GM18499 (cell line): ENCODE results near the gene HSF5.
A peak's percentile ranks its signal among the peaks of the same experiment; 100 is the strongest.

ENCODE experiments used
- ATAC-seq: cut with Tn5 transposase; IDR thresholded peaks from one replicate; pipeline ENCODE4 v1.9.1; 2021; ENCODE audit warnings: moderate number of reproducible peaks; ENCODE audit not compliant: insufficient read depth, unreplicated experiment

HSF5 gene, protein sequence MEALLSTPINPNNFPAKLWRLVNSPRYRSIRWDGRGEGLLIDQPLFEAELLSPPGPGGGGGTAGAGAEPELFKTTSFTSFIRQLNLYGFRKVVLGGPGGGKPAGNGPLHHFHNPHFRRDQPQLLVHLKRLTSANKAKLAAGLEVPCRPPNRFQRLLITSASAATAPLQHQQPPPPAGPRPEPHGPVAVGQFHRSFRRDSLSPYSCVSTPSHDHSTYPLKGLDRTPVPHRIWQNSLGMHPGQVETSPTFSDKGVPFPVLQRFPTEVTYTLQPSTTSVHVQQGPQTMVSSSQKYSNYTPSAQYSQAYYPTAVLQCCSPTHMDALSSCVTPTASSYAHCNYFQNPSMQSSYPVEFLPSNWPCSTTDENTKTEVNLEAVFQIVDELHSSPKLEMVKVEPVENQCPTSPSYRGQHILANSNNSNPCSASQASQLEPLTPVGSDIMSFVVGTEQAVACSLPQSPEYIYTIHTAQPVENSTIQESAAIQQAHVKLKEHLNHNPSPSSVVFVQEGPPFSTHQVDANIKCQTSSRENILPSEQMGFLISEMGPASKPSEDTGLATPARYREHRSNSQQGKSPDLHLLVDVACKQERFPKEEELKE

GRCh38 chr17:58487589-58488427 lies at the start of gene HSF5:
Gene HSF5 (minus strand): TSS chr17:58488408. CDS start chr17:58488274, 134 bp downstream.
- no peak for ATAC-seq

DNA sequence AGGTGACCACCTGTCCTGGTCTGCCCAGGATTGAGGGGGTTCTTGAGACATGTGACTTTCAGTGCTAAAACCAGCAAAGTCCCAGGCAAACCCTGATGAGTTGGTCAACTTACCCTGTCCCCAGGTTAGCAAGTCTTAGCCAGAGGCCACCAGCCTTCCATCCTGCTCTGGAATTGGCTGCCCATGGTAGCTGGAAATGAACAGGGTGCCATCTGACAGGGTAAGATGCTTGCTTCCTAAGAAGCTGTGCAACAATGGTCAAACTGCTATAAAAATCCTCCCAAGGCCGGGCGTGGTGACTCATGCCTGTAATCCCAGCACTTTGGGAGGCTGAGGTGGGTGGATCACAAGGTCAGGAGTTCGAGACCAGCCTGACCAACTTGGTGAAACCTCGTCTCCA lies 49.1 kb upstream of the HSF5 start:
- ATAC-seq: no peak

- ATAC-seq: no peak
Measured at GRCh38 chr17:58536542-58536941, 48.3 kb upstream of the HSF5 start.

- no peak for ATAC-seq
Measured at GRCh38 chr17:58535431-58535830, 47.2 kb upstream of the HSF5 start.

DNA sequence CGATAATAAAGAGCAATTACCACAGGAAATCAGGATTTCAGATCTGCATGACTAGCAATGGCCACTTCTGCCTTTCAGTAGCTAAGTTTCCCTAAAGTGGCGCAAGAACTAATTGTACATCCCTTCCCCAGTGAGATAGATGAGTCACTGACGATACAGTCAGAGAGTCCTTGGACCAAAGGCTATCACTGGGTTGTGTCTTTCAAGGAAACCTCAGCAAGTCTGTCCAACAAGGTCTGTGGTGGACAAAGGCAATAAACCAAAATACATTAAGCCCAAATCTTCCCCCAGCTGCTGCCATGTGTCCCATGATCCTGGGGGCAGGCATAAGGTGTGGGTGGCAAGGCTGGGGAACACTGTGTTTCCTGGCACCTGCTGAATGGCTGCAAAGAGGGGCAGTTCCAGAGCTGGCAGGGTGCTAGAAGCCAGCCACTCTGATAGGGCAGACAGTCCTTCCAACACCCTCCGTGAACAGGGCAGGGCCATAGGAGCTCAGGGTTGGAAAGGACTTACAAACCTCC lies 46.8 kb upstream of the HSF5 start:
- ATAC-seq: no peak

DNA sequence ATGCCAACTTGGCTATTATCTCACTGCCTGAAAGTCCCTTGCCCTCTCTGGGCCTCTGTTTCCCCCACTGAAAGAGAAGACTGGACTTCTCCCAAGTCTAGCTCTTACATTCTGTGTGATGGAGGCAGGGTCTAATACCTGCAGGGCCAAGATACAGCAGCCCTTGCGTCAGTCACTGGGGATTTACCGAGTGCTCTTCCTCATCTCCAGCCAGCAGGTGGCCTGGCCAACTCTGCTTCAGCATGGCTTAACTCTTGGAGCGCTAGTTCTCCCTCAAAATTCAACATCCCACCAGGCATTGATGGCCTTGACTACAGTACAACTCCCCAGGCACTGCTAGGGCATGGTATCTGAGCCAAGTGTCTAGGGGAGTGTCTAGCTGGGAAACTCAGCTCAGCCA lies 46.1 kb upstream of the HSF5 start:
- no peak for ATAC-seq

DNA sequence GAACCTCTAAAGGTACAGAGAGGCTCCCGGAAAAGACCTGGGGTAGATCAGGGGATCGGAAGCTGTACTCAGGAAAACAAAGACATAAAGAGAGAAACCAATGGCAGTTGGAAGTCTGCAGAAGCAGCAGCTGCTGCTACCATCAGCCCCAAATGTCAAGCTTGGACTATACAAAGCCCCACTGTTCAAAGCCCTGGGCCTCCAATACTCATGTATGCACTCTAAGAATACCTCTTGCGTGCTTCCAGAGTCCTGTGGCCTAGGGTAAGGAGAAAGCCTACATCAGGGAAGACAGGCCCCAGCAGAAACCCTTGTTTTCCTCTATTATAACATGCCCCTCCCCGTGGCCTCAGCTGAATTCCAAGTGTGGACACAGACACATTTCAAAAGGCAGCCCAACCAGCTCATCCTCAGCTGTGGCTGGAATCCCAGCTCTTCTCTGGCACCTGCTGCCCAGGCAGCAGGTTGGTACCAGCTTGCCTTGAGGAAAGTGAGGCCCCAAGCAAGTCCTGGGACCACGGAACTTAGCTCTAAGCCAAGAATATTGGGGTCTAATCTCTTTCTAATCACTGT lies 45.5 kb upstream of the HSF5 start:
- no peak for ATAC-seq

GRCh38 chr17:58532555-58532951 lies 44.3 kb upstream of the HSF5 start:
- no peak for ATAC-seq

DNA sequence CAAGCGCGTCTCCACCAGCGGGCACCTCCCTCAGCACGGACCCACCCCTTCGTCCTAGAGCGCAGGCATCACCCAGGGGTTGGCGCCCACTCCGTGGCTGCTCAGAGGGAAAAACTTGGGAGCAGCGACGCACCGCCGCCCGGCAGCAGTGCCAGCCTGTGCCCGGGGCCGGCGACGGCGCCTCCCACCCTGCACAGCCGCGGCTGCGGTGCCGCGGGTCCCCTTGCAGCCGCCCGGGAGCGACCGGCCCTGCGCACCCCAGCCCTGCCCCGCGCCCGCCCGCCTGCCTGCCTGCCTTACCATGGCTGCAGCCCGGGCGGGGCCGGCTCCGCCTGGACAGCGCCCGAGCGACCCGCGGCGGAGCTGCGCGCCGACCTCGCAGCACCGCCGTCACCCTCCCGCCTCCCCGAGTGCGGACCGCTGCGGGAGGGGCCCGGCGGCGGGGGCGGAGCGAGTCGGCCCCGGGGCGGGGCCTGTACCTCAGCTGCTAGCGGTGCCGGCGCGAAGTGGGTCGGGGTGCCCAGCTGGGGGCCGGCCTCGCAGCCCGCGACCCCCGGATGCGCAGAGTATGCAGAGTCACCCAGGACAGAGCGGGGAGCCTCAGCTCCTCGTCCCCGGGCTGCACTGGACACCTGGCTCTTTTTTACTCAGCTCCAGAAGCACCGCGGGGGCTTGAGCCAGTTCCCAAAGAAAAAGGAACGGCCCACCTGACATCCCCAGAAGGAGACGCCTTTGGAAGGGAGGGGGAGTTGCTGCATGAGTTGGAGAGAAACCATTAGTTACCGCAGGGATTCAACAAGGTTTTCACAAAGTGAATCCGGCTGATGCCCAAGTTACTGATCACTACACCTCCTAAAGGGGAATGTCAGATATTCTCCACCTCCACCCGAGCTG lies 43.7 kb upstream of the HSF5 start:
- no peak for ATAC-seq

- no peak for ATAC-seq
Measured at GRCh38 chr17:58531122-58531521, 42.9 kb upstream of the HSF5 start.

- no peak for ATAC-seq
Measured at GRCh38 chr17:58530655-58531054, 42.4 kb upstream of the HSF5 start.

DNA sequence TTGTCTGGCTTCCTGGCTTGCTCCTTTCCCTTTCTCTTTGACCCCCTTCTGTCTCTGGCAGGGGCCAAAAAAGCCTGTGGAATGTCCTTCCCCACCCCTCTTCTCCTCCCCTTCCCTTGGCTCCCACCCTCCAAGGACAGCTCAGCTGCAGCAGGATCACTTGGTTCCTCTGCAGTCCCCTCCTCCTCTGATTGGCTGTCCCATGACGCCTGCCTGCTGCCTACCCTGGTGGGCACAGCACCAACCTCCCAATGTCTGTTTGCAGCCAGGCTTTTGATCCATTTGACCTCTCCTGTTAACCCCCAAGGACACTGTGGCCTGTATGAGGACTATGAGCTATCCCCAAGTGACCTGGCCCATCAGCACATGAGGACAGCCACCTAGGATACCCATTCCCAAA lies 41.1 kb upstream of the HSF5 start:
- no peak for ATAC-seq

DNA sequence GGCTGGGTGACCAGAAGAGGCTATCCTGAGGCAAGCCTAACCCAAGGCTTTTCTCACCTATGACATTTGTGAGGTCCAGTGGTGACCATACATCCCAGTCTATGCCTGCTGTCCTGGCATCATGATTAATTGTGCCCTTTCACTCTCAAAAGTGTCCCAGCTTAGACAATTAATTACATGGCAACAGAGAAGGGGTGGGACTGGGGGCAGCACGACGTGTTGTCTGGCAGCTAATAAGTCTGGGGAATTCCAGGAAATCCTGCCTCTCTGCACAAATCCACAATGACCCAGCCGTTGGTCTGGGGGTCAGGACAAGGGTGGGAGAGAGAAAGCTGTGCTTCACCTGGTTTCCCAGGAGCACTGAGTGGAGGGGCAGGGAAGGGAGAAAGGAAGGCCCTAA lies 40.2 kb upstream of the HSF5 start:
- ATAC-seq: no peak

- no peak for ATAC-seq
Measured at GRCh38 chr17:58527949-58528348, 39.7 kb upstream of the HSF5 start.

DNA sequence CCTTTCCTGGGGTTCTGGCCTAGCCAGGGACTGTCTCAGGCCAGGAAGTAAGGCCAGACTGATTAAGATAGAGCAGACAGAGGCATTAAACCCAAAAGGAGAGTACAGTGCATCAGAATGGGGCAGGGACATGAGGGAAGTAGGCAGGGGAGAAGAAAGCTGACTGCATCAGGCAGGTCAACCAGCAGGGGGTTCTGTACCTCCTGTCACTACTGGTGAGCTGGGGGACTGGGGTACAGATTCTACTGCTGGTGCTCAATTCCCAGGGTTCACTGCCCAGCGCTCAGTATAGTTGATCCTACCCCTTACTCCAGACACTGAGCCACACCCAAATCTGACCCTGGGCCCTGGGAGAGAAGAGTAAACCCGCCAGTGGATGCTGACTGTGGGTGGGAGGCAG lies 39.1 kb upstream of the HSF5 start:
- no peak for ATAC-seq

- no peak for ATAC-seq
Measured at GRCh38 chr17:58525239-58525638, 37.0 kb upstream of the HSF5 start.

DNA sequence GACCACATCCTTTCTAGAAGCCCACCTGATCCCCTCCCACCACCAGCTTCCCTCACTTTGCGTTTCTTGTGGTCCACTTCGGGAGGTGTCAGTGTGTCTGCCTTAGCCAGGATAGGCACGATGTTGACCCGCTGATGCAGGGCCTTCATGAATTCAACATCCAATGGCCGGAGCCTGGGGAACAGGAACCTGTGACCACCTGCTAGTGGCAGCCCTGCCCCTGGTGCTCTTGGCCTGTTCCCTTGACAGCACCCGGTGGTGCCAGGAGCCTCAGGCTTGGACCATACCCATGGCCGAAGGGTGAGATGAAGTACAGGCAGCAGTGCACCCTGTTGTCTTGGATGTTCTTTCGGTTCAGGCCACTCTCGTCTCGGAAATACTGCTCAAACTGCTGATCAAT lies 33.5 kb upstream of the HSF5 start:
- no peak for ATAC-seq

- ATAC-seq: no peak
Measured at GRCh38 chr17:58520843-58521430, 32.7 kb upstream of the HSF5 start.

DNA sequence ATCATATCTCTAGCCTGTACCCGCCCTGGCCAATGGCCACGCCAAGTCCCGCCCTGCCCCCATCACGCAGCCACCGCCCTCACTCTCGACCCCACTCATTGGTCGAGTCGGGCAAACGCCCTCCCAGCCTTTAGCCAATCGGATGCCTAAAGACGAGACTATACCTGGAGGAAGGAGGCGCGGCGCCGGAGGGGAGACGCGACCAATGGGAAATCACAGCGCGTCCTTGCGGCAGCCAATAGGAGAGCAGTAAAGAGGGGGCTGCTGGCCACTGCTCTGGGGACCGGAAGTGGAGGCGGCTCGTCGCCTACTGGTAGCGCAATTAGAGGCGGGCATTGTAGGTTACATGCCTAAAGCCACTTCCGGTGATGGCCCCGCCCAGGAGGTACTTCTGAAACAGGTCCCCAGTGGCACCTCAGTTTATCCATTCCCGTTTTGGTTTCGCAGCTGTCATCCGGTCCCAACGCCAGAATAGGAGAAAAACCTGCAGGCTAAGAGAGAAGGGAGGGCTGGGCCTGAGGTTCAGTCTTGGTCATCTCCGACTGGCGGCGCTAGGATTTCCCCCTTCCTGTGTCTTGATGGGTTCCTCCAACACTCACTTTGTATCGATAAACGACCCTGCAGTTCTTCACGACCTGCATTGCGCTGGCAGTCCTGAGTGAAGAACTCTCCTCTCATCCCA lies 29.9 kb upstream of the HSF5 start:
- ATAC-seq: peak; percentile 69
